D721Med (cell line): ENCODE measurements around the gene VPS13A.

ENCODE experiments used
- DNase-seq: peaks from one replicate; pipeline ENCODE4 v3.0.0; 2011; ENCODE audit warnings: low spot score; ENCODE audit not compliant: insufficient read length
- FAIRE-seq: peaks from 2 replicates; lab custom pipeline; 2011; peaks lifted over from hg19 to GRCh38; lab: Jason Lieb, UNC
- CTCF ChIP-seq: IDR thresholded peaks from 2 replicates; pipeline ENCODE4 v1.5.1; 2012; ENCODE audit warnings: mild to moderate bottlenecking, control low read depth; ENCODE audit not compliant: insufficient read depth; ENCODE audit errors: missing control alignments

Gene VPS13A

GRCh38 chr9:77325058-77325457 lies 147.7 kb downstream of the VPS13A start:
- no peak for FAIRE-seq
- no peak for TF ChIP-seq CTCF
- DNase-seq, result no peak

GRCh38 chr9:77328102-77328501 lies 150.8 kb downstream of the VPS13A start:
- TF ChIP-seq CTCF, result no peak
- FAIRE-seq, result no peak

GRCh38 chr9:77370064-77370463 lies 192.7 kb downstream of the VPS13A start:
- DNase-seq (no peak), FAIRE-seq (no peak)
- TF ChIP-seq CTCF, result no peak

More at GRCh38 chr9:77328102-77328501, 150.8 kb downstream of the VPS13A start:
- no peak for DNase-seq

GRCh38 chr9:77374266-77374665 lies 196.9 kb downstream of the VPS13A start:
- TF ChIP-seq CTCF, result no peak
- FAIRE-seq (no peak), DNase-seq (no peak)

- no peak for TF ChIP-seq CTCF
- DNase-seq, result peak; percentile 29
- FAIRE-seq, result peak; percentile 81
These were observed 198.7 kb downstream of the VPS13A start for GRCh38 chr9:77375956-77376532.

GRCh38 chr9:77384406-77384805 lies 207.1 kb downstream of the VPS13A start:
- peak; percentile 6 for FAIRE-seq
- DNase-seq, result no peak
- no peak for TF ChIP-seq CTCF

GRCh38 chr9:77386187-77386586 lies 208.9 kb downstream of the VPS13A start:
- FAIRE-seq (no peak), DNase-seq (no peak)
- TF ChIP-seq CTCF, result no peak
